SK-N-MC (cell line): ENCODE results near the gene PCGF5.

ENCODE experiments used
- EZH2 ChIP-seq: fragments of 200-600 bp; sonication (generic); IDR thresholded peaks from one replicate; pipeline ENCODE4 v1.6.1; 2017; ENCODE audit warnings: antibody characterized with exemption
- POLR2AphosphoS5 ChIP-seq: IDR thresholded peaks from 2 replicates; pipeline ENCODE4 v1.6.1; 2012; ENCODE audit warnings: mild to moderate bottlenecking, low read depth, low read length, borderline replicate concordance

DNA sequence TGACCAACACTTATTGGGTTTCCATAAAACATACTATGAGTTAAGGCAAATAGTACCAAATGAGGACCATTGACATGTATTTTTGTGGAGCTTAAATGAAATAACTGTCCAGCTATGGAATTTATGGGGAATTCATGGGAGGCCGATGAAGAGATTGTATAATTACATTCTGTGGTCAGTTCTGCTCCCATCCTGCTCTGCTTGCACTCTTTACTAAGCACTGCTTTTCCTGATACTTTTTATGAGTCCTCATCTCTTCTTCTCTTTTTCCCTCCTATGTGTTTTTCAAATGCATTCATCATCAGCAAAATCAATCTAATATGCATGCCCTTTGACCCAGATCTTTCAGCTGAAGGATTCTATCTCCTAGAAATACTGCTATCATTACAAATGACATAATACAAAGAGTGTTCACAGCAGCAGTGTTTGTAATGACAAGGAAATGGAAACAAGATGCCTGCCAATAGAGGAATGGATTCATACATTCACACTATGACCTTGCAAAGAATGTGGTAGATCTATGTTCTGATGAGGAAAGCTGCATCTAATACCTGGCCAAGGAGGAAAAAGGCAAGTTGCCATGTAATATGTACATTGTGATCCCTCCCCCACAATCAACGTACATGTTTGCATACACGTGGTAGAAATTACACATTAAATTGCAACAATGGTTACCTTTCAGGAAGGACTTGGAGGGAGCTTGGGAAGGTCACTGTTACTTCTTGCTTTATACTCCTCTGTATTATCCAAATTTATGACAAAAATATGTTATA, 73.9 kb downstream of the PCGF5 start:
- no peak for TF ChIP-seq POLR2AphosphoS5
- no peak for TF ChIP-seq EZH2
